CD4-positive, alpha-beta T cell (primary cell): ENCODE measurements around the gene ADGRF4. TPM values are rescaled to one million over a fixed set of nuclear protein-coding genes. Genes with fewer than 3 reads are reported as not detected.

Experiments used
- ATAC-seq: fragments of 200-7000 bp; cut with Tn5 transposase; one replicate; pipeline ENCODE4 v1.10.0; 2022; ENCODE audit warnings: mild to moderate bottlenecking; ENCODE audit not compliant: poor library complexity
- CTCF ChIA-PET: fragments of 350-600 bp; sonication (Branson Sonifier 250); formaldehyde crosslinking; loops from one replicate; lab custom pipeline; 2021; ENCODE audit warnings: antibody characterized with exemption, inconsistent platforms; lab: Charles Lee
- POLR2A ChIA-PET: fragments of 350-600 bp; sonication (Branson Sonifier 250); formaldehyde crosslinking; loops from one replicate; lab custom pipeline; 2021; ENCODE audit warnings: antibody characterized with exemption, inconsistent platforms; lab: Charles Lee
- DNase-seq, 14 experiments: peaks; one replicate each; pipeline ENCODE4 v3.0.0-alpha.2; 2013 to 2020; ENCODE audit warnings: mixed read lengths in 2 of 14
- H3K27ac ChIP-seq, 2 donors: one replicate each; pipeline versions ENCODE4 v1.5.1 to v1.7.0; 2013; ENCODE audit warnings: low read length in 2 of 2, low read depth in 1 of 2, mild to moderate bottlenecking in 1 of 2
- H3K27me3 ChIP-seq, 2 experiments: 1 replicate in 1 of 2; 2 replicates in 1 of 2; pipeline versions ENCODE4 v1.6.1 to v1.7.0; 2013; ENCODE audit warnings: low read length in 2 of 2, control low read depth in 1 of 2, mild to moderate bottlenecking in 1 of 2, moderate library complexity in 1 of 2; ENCODE audit not compliant: insufficient read depth in 2 of 2, control insufficient read depth in 1 of 2
- H3K36me3 ChIP-seq: one replicate; pipeline ENCODE4 v1.6.1; 2013; ENCODE audit warnings: low read length, control low read depth; ENCODE audit not compliant: insufficient read depth
- H3K4me1 ChIP-seq: one replicate; pipeline ENCODE4 v1.6.1; 2013; ENCODE audit warnings: low read length, control low read depth; ENCODE audit not compliant: insufficient read depth
- H3K4me3 ChIP-seq: one replicate; pipeline ENCODE4 v1.5.1; 2013; ENCODE audit warnings: mild to moderate bottlenecking, low read length, moderate library complexity
- H3K9me3 ChIP-seq, 2 experiments: 1 replicate in 1 of 2; 2 replicates in 1 of 2; pipeline versions ENCODE4 v1.6.1 to v1.7.0; 2013; ENCODE audit warnings: low read length in 2 of 2, mild to moderate bottlenecking in 2 of 2, control low read depth in 1 of 2, moderate library complexity in 1 of 2; ENCODE audit not compliant: control insufficient read depth in 1 of 2, insufficient read depth in 1 of 2
- H3K27ac Mint-ChIP-seq: one replicate; pipeline ENCODE4 v1.8.0; 2020; ENCODE audit warnings: mixed read lengths
- H3K27me3 Mint-ChIP-seq: one replicate; pipeline ENCODE4 v1.8.0; 2021; ENCODE audit warnings: mixed read lengths
- H3K36me3 Mint-ChIP-seq: one replicate; pipeline ENCODE4 v1.8.0; 2021; ENCODE audit warnings: low read depth, mixed read lengths
- H3K4me1 Mint-ChIP-seq: one replicate; pipeline ENCODE4 v1.8.0; 2021; ENCODE audit warnings: low read depth, mixed read lengths
- H3K4me3 Mint-ChIP-seq: one replicate; pipeline ENCODE4 v1.8.0; 2020; ENCODE audit warnings: mild to moderate bottlenecking, mixed read lengths
- H3K9me3 Mint-ChIP-seq: one replicate; pipeline ENCODE4 v1.8.0; 2020; ENCODE audit warnings: mixed read lengths
- intact Hi-C, 2 experiments: fragments of 100-400 bp; cut with DNase I in 1 of 2; cut with micrococcal nuclease in 1 of 2; formaldehyde crosslinking; loops; one replicate each; pipeline versions ENCODE4 v1.15.1 to v1.9.0; 2023 to 2025; cut with DNase I, micrococcal nuclease
- total RNA-seq, 174 experiments: library from RNA in 2 of 174; stranded (reverse) in 2 of 174; gene quantifications; one replicate each; pipeline ENCODE4 v1.2.3 and lab custom pipeline; 2021 to 2026
- TF ChIP-seq, protein P1 (sequence below): fragments of 200-600 bp; IDR thresholded peaks from one replicate; pipeline ENCODE4 v1.8.0; 2022; ENCODE audit warnings: antibody characterized with exemption, mild to moderate bottlenecking

ADGRF4 gene
- total RNA-seq, 2 experiments from 2014 or later, result not detected

DNA sequence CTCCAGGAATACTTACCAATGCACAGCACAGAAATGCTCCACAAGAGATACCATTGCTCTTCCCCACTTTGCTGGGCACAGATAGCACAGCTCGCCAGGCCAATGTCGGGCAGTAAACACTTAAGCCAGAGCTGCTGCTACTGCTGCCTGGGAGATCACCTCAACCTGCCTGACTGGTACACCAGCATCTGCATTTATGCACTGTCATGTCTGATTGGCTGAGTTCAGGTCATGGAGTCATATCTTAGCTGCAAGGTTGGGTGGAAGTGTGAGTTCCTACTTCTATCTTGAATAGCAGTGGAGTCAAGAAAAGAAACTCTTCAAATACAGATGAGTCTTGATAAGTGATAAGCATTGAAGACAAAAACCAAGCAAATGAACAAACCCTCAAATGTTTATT, 10.9 kb upstream of the ADGRF4 start:
- CTCF ChIA-PET, result no interaction called here
- Histone ChIP-seq H3K27me3 (peaks cover 0 to 2% of the 10 kb centered on the region in 2 experiments), H3K4me1 (no peaks in the 10 kb centered on the region), H3K4me3 (no peak overlapping the region), H3K36me3 (no peaks in the 10 kb centered on the region), H3K9me3 (no peaks in the 10 kb centered on the region), H3K27ac (no peak overlapping the region)
- Mint-ChIP-seq H3K4me1 (no peaks in the 10 kb centered on the region), H3K36me3 (no peaks in the 10 kb centered on the region), H3K27ac (no peak overlapping the region), H3K4me3 (no peak overlapping the region), H3K27me3 (peaks cover 5% of the 10 kb centered on the region), H3K9me3 (no peaks in the 10 kb centered on the region)
- no peak for ATAC-seq
- TF ChIP-seq, protein P1, sequence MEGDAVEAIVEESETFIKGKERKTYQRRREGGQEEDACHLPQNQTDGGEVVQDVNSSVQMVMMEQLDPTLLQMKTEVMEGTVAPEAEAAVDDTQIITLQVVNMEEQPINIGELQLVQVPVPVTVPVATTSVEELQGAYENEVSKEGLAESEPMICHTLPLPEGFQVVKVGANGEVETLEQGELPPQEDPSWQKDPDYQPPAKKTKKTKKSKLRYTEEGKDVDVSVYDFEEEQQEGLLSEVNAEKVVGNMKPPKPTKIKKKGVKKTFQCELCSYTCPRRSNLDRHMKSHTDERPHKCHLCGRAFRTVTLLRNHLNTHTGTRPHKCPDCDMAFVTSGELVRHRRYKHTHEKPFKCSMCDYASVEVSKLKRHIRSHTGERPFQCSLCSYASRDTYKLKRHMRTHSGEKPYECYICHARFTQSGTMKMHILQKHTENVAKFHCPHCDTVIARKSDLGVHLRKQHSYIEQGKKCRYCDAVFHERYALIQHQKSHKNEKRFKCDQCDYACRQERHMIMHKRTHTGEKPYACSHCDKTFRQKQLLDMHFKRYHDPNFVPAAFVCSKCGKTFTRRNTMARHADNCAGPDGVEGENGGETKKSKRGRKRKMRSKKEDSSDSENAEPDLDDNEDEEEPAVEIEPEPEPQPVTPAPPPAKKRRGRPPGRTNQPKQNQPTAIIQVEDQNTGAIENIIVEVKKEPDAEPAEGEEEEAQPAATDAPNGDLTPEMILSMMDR, result no peak
- DNase-seq, result no peak
- POLR2A ChIA-PET, result no interaction called here
- intact Hi-C loops, result no loop called here

DNA sequence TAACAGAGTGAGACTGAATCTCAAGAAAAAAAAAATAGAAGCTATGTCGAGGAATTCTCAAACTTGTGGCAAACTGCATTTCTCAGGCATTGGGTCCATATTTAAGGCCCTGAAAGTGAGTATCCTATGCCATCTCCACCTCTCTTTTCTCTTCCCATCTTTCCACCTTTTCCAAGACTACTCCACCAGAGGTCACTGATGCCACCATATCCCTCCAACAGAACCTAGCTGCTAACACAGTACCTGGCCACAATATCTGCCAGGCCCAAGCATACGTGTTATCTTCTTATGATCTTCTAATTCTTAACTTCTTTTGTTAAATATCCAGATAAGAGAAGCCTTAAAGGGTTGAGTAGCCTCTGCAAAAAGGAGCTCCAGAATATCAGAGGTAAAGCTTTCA, 8.2 kb upstream of the ADGRF4 start:
- H3K27ac Mint-ChIP-seq, result no peak overlapping the region
- no peaks in the 10 kb centered on the region for H3K9me3 Mint-ChIP-seq
- DNase-seq, result no peak
- no peak overlapping the region for H3K4me3 Mint-ChIP-seq
- POLR2A ChIA-PET, result no interaction called here
- Histone ChIP-seq H3K4me3 (no peak overlapping the region), H3K27ac (no peak overlapping the region), H3K36me3 (no peaks in the 10 kb centered on the region), H3K9me3 (no peaks in the 10 kb centered on the region), H3K27me3 (peaks cover 0 to 2% of the 10 kb centered on the region in 2 experiments), H3K4me1 (no peaks in the 10 kb centered on the region)
- no peaks in the 10 kb centered on the region for H3K36me3 Mint-ChIP-seq
- intact Hi-C loops, result no loop called here
- ATAC-seq, result no peak
- CTCF ChIA-PET, result no interaction called here
- H3K27me3 Mint-ChIP-seq, result peaks cover 2% of the 10 kb centered on the region
- TF ChIP-seq, protein P1, result no peak
- H3K4me1 Mint-ChIP-seq, result no peaks in the 10 kb centered on the region

DNA sequence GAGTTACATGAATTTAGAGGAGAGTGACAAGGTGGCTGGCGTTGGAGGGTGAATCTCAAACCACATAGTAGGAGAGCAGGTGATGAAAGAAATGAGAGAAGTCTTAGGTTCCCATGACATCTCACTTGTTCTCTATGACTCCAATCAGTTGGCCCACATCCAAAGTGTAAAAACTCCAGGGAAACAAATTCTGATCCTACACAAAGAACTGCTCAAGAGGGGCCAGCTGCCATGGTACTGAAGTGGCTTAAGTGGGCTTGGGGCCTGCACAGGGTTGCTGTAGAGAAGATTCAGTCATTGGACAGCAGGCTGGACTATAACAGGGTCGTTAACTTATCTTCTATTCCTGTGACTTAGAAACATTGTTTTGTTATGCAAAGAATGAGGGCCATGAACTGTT, 7.6 kb upstream of the ADGRF4 start:
- Mint-ChIP-seq H3K27ac (no peak overlapping the region), H3K36me3 (no peaks in the 10 kb centered on the region), H3K4me1 (no peaks in the 10 kb centered on the region), H3K4me3 (no peak overlapping the region), H3K9me3 (no peaks in the 10 kb centered on the region), H3K27me3 (no peaks in the 10 kb centered on the region)
- peaks cover 0 to 2% of the 10 kb centered on the region in 2 experiments for H3K27me3 ChIP-seq
- no peak overlapping the region for H3K4me3 ChIP-seq
- intact Hi-C loops, result no loop called here
- H3K4me1 ChIP-seq, result no peaks in the 10 kb centered on the region
- no peak for ATAC-seq
- H3K36me3 ChIP-seq, result no peaks in the 10 kb centered on the region
- POLR2A ChIA-PET, result no interaction called here
- DNase-seq, result no peak
- no peaks in the 10 kb centered on the region for H3K9me3 ChIP-seq
- CTCF ChIA-PET, result no interaction called here
- TF ChIP-seq, protein P1, result no peak
- H3K27ac ChIP-seq, result no peak overlapping the region
